ENCODE data around the gene RASA2. TPM values are rescaled to one million over a fixed set of nuclear protein-coding genes. Genes with fewer than 3 reads are reported as not detected.

Gene RASA2
- total and polyA plus RNA-seq, 2 experiments from 2014 or later, result 16.6 to 28.6 TPM

DNA sequence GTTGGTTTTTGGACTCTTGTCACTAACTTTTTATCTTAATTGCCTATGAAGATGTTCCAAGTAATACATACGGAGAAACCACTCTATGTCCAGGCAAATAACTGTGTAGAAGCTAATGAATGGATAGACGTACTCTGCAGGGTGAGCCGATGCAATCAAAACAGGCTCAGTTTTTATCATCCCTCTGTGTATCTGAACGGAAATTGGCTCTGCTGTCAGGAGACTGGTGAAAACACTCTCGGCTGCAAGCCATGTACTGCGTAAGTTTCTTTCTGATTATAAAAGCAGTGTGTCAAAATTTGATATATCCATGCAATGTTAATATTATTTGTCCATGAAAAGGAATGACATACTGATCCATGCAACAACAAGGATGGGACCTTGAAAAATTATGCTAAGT is 121.6 kb downstream of the RASA2 start:
- no peaks in the 10 kb centered on the region for H3K9me3 Mint-ChIP-seq

More for the DNA sequence above, 121.6 kb downstream of the RASA2 start:
- Histone ChIP-seq H3F3A (replicated peaks; ENCODE audit: low read depth) (no peaks in the 10 kb centered on the region), H3K4me2 (no peak overlapping the region), H3K79me2 (replicated peaks; ENCODE audit: insufficient read depth) (no peaks in the 10 kb centered on the region), H2AFZ (no peak overlapping the region), H3K4me1 (ENCODE audit: insufficient read depth) (peaks cover 13% of the 10 kb centered on the region), H3K27ac (ENCODE audit: low read depth) (no peak overlapping the region), H3K36me3 (ENCODE audit: insufficient read depth) (no peaks in the 10 kb centered on the region), H4K20me1 (replicated peaks; ENCODE audit: insufficient read depth) (no peaks in the 10 kb centered on the region), H3K27me3 (ENCODE audit: insufficient read depth) (no peaks in the 10 kb centered on the region), H3K4me3 (no peak overlapping the region), H3K9me2 (ENCODE audit: insufficient read depth) (no peaks in the 10 kb centered on the region)
- no peak overlapping the region for H3K4me3 Mint-ChIP-seq
- TF ChIP-seq, protein P1, sequence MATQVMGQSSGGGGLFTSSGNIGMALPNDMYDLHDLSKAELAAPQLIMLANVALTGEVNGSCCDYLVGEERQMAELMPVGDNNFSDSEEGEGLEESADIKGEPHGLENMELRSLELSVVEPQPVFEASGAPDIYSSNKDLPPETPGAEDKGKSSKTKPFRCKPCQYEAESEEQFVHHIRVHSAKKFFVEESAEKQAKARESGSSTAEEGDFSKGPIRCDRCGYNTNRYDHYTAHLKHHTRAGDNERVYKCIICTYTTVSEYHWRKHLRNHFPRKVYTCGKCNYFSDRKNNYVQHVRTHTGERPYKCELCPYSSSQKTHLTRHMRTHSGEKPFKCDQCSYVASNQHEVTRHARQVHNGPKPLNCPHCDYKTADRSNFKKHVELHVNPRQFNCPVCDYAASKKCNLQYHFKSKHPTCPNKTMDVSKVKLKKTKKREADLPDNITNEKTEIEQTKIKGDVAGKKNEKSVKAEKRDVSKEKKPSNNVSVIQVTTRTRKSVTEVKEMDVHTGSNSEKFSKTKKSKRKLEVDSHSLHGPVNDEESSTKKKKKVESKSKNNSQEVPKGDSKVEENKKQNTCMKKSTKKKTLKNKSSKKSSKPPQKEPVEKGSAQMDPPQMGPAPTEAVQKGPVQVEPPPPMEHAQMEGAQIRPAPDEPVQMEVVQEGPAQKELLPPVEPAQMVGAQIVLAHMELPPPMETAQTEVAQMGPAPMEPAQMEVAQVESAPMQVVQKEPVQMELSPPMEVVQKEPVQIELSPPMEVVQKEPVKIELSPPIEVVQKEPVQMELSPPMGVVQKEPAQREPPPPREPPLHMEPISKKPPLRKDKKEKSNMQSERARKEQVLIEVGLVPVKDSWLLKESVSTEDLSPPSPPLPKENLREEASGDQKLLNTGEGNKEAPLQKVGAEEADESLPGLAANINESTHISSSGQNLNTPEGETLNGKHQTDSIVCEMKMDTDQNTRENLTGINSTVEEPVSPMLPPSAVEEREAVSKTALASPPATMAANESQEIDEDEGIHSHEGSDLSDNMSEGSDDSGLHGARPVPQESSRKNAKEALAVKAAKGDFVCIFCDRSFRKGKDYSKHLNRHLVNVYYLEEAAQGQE (IDR thresholded peaks at IDR 0.05; ENCODE audit: unreplicated experiment), result no peak
- TF ChIP-seq EZH2phosphoT487 (IDR thresholded peaks at IDR 0.05; ENCODE audit: unreplicated experiment) (no peak), ZNF331 (CRISPR knock-in tag; IDR thresholded peaks at IDR 0.05; ENCODE audit: low read depth) (no peak), JUNB (IDR thresholded peaks at IDR 0.05; ENCODE audit: unreplicated experiment) (no peak), STAT1 (IDR thresholded peaks at IDR 0.05; ENCODE audit: unreplicated experiment) (no peak), ZNF114 (CRISPR knock-in tag; IDR thresholded peaks at IDR 0.05) (no peak), NANOG (IDR thresholded peaks at IDR 0.05; ENCODE audit: borderline replicate concordance) (no peak), POLR2AphosphoS5 (IDR thresholded peaks at IDR 0.05; ENCODE audit: low read depth) (no peak), CREB1 (CRISPR knock-in tag; IDR thresholded peaks at IDR 0.05; ENCODE audit: low read depth) (no peak), EZH2 (IDR thresholded peaks at IDR 0.05; ENCODE audit: low read depth, unreplicated experiment) (no peak)
- TF ChIP-seq, protein P2, sequence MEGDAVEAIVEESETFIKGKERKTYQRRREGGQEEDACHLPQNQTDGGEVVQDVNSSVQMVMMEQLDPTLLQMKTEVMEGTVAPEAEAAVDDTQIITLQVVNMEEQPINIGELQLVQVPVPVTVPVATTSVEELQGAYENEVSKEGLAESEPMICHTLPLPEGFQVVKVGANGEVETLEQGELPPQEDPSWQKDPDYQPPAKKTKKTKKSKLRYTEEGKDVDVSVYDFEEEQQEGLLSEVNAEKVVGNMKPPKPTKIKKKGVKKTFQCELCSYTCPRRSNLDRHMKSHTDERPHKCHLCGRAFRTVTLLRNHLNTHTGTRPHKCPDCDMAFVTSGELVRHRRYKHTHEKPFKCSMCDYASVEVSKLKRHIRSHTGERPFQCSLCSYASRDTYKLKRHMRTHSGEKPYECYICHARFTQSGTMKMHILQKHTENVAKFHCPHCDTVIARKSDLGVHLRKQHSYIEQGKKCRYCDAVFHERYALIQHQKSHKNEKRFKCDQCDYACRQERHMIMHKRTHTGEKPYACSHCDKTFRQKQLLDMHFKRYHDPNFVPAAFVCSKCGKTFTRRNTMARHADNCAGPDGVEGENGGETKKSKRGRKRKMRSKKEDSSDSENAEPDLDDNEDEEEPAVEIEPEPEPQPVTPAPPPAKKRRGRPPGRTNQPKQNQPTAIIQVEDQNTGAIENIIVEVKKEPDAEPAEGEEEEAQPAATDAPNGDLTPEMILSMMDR (conservative IDR thresholded peaks at IDR 0.05; ENCODE audit: low read depth in 2 of 2), result no peak
- TF ChIP-seq, protein P3, sequence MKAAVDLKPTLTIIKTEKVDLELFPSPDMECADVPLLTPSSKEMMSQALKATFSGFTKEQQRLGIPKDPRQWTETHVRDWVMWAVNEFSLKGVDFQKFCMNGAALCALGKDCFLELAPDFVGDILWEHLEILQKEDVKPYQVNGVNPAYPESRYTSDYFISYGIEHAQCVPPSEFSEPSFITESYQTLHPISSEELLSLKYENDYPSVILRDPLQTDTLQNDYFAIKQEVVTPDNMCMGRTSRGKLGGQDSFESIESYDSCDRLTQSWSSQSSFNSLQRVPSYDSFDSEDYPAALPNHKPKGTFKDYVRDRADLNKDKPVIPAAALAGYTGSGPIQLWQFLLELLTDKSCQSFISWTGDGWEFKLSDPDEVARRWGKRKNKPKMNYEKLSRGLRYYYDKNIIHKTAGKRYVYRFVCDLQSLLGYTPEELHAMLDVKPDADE (IDR thresholded peaks at IDR 0.05), result no peak
- peaks cover 9% of the 10 kb centered on the region for H3K4me1 Mint-ChIP-seq
- DNase-seq (ENCODE audit: low spot score) (no peak), ATAC-seq (no peak)
- no peaks in the 10 kb centered on the region for H3K27me3 Mint-ChIP-seq (ENCODE audit: insufficient read depth, low read depth, poor library complexity)
- H3K27ac Mint-ChIP-seq, result no peak overlapping the region
- no peaks in the 10 kb centered on the region for H3K36me3 Mint-ChIP-seq (ENCODE audit: low read depth)

Data from GM23338 (cell line).